GM12878 (cell line): ENCODE measurements around the gene EPS8. TPM values are rescaled to one million over a fixed set of nuclear protein-coding genes. Genes with fewer than 3 reads are reported as not detected.
A peak's percentile ranks its signal among the peaks of the same experiment; 100 is the strongest.

Source experiments
- ATAC-seq: fragments of 200-7000 bp; cut with Tn5 transposase; 3 replicates; pipeline ENCODE4 v1.9.1; 2020; ENCODE audit warnings: mild to moderate bottlenecking, moderate library complexity
- BruUV-seq: library from RNA; stranded (reverse); fragments of 400-500 nt; replicated peaks from 2 replicates; lab custom pipeline; 2021; lab: Mats Ljungman, UMichigan
- CTCF ChIA-PET: fragments of 300-600 bp; sonication (Branson Sonifier 250); formaldehyde crosslinking; extraction: SDS; loops from one replicate; lab custom pipeline; 2021; ENCODE audit warnings: inconsistent platforms; lab: Yijun Ruan, JAX
- POLR2A ChIA-PET: fragments of 350-600 bp; formaldehyde crosslinking; extraction: SDS; loops from one replicate; lab custom pipeline; 2021; ENCODE audit warnings: inconsistent platforms; lab: Charles Lee
- RAD21 ChIA-PET: fragments of 300-600 bp; sonication (Branson Sonifier 250); formaldehyde crosslinking; loops from one replicate; lab custom pipeline; 2023; ENCODE audit warnings: antibody characterized with exemption; ENCODE audit not compliant: unreplicated experiment; lab: Charles Lee
- SMC1A ChIA-PET: fragments of 300-600 bp; sonication (Branson Sonifier 250); formaldehyde crosslinking; loops from one replicate; lab custom pipeline; 2023; ENCODE audit not compliant: unreplicated experiment, uncharacterized antibody; lab: Charles Lee
- DNase-seq: peaks from one replicate; pipeline ENCODE4 v3.0.0-alpha.2; 2011; ENCODE audit warnings: low read depth, low spot score
- FAIRE-seq: peaks from 3 replicates; lab custom pipeline; 2011; peaks lifted over from hg19 to GRCh38; lab: Jason Lieb, UNC
- H2AFZ ChIP-seq: 2 replicates; pipeline ENCODE4 v1.6.0; 2011; ENCODE audit warnings: low read depth, low read length, control low read depth; ENCODE audit not compliant: control insufficient read depth
- H3K27ac ChIP-seq: 2 replicates; pipeline ENCODE4 v1.5.1; 2011; ENCODE audit warnings: control low read depth; ENCODE audit not compliant: control insufficient read depth, insufficient read depth
- H3K27me3 ChIP-seq, 2 experiments: replicated peaks in 1 of 2; 2 replicates each; pipeline versions ENCODE4 v1.6.0 to v1.6.1; 2011; ENCODE audit warnings: low read length in 1 of 2; ENCODE audit not compliant: control insufficient read depth in 2 of 2, insufficient read depth in 2 of 2
- H3K36me3 ChIP-seq, 2 experiments: 2 replicates each; pipeline ENCODE4 v1.5.1; 2011; ENCODE audit warnings: low read length in 1 of 2; ENCODE audit not compliant: control insufficient read depth in 2 of 2, insufficient read depth in 2 of 2
- H3K4me1 ChIP-seq: 2 replicates; pipeline ENCODE4 v1.6.1; 2011; ENCODE audit warnings: mild to moderate bottlenecking, low read length, moderate library complexity, mixed read lengths; ENCODE audit not compliant: control insufficient read depth, insufficient read depth
- H3K4me2 ChIP-seq: 2 replicates; pipeline ENCODE4 v1.6.0; 2011; ENCODE audit warnings: control low read depth; ENCODE audit not compliant: control insufficient read depth, insufficient read depth
- H3K4me3 ChIP-seq: fragments of 200-600 bp; sonication (generic); 2 replicates; pipeline ENCODE4 v1.5.1; 2016
- H3K79me2 ChIP-seq: 2 replicates; pipeline ENCODE4 v1.6.0; 2011; ENCODE audit warnings: low read length; ENCODE audit not compliant: control insufficient read depth, insufficient read depth
- H3K9ac ChIP-seq: 2 replicates; pipeline ENCODE4 v1.8.0; 2011; ENCODE audit warnings: low read length, control low read depth, mixed read lengths; ENCODE audit not compliant: control insufficient read depth, insufficient read depth
- H3K9me3 ChIP-seq: replicated peaks from 3 replicates; pipeline ENCODE4 v1.5.1; 2011; ENCODE audit warnings: mild to moderate bottlenecking, low read length; ENCODE audit not compliant: control insufficient read depth, insufficient read depth
- H4K20me1 ChIP-seq: 2 replicates; pipeline ENCODE4 v1.6.0; 2011; ENCODE audit not compliant: control insufficient read depth, insufficient read depth
- CTCF ChIP-seq, 3 experiments: IDR thresholded peaks in 2 of 3; conservative IDR thresholded peaks in 1 of 3; 2 replicates each; pipeline ENCODE4 v1.5.1; 2011; ENCODE audit warnings: low read depth in 3 of 3, low read length in 3 of 3, mild to moderate bottlenecking in 3 of 3, control low read depth in 2 of 3, moderate library complexity in 2 of 3, inconsistent platforms in 1 of 3, mixed read lengths in 1 of 3; ENCODE audit not compliant: control insufficient read depth in 2 of 3, insufficient read depth in 1 of 3; ENCODE audit errors: extremely low read depth in 1 of 3
- EED ChIP-seq: sonication (generic); IDR thresholded peaks from 2 replicates; pipeline ENCODE4 v1.6.1; 2016; ENCODE audit warnings: antibody characterized with exemption, low read depth
- FOS ChIP-seq: IDR thresholded peaks from 3 replicates; pipeline ENCODE4 v1.6.1; 2011; ENCODE audit warnings: borderline replicate concordance; ENCODE audit not compliant: insufficient read length; ENCODE audit errors: extremely low read depth
- FOXM1 ChIP-seq: IDR thresholded peaks from 2 replicates; pipeline ENCODE4 v1.6.1; 2012; ENCODE audit warnings: low read depth, mild to moderate bottlenecking, inconsistent platforms, low read length, moderate library complexity
- NR2C1 ChIP-seq: fragments of 450-650 bp; IDR thresholded peaks from 2 replicates; pipeline ENCODE4 v1.6.1; 2017; ENCODE audit warnings: antibody characterized with exemption, mild to moderate bottlenecking, moderate library complexity
- NR2F1 ChIP-seq: fragments of 450-650 bp; conservative IDR thresholded peaks from 2 replicates; pipeline ENCODE4 v1.6.1; 2017; ENCODE audit warnings: mild to moderate bottlenecking
- RAD21 ChIP-seq: IDR thresholded peaks from 2 replicates; pipeline ENCODE4 v1.6.1; 2011; ENCODE audit warnings: mild to moderate bottlenecking, low read depth, low read length, moderate library complexity; ENCODE audit not compliant: insufficient read depth
- RELB ChIP-seq: fragments of 450-650 bp; IDR thresholded peaks from 2 replicates; pipeline ENCODE4 v1.6.1; 2017; ENCODE audit warnings: low read depth, mild to moderate bottlenecking, moderate library complexity
- SMC3 ChIP-seq: IDR thresholded peaks from 2 replicates; pipeline ENCODE4 v1.6.1; 2011; ENCODE audit warnings: low read length, improper control_type of control experiment, borderline replicate concordance
- WGBS: methylation state at CpG from one replicate; pipeline ENCODE4 v1.1.6; 2016; ENCODE audit warnings: low lambda C conversion rate; ENCODE audit not compliant: insufficient replicate concordance, insufficient coverage; ENCODE audit errors: missing lambda C conversion rate; 5-methylcytosine and 5-hydroxymethylcytosine counted together
- in situ Hi-C: fragments of 300-500 bp; cut with MboI; formaldehyde crosslinking; loops from 9 replicates; pipeline ENCODE4 v1.14.3; 2018; ENCODE audit warnings: mixed read lengths
- intact Hi-C: fragments of 100-400 bp; cut with micrococcal nuclease; formaldehyde crosslinking; loops from one replicate; pipeline ENCODE4 v1.14.2; 2022; ENCODE audit not compliant: unreplicated experiment
- polyA plus RNA-seq, 11 experiments: library from polyadenylated mRNA; depleted of rRNA in 4 of 11; unstranded in 6 of 11; stranded (reverse) in 5 of 11; fragments of >200 nt; fragmentation: Nextera tagmentation in 4 of 11; fragmentation: Illumina TruSeq in 1 of 11; extraction: Ambion mirVana in 4 of 11; extraction: Trizol in 1 of 11; gene quantifications; 1 replicate in 1 of 11; 2 replicates in 10 of 11; pipeline versions ENCODE4 v1.2.1 to v1.2.3, GENCODE V29; 2011 to 2016; ENCODE audit warnings: inconsistent platforms in 2 of 11, missing spikeins in 2 of 11, low read depth in 1 of 11
- total RNA-seq, 4 experiments: library from RNA; depleted of rRNA in 3 of 4; stranded (reverse); fragments of >200 nt in 3 of 4; fragmentation: Illumina TruSeq in 1 of 4; extraction: Trizol in 1 of 4; gene quantifications; 2 replicates each; pipeline versions ENCODE4 v1.2.1 to v1.2.3, GENCODE V29; 2013 to 2021
- TF ChIP-seq, protein P1 (sequence below): IDR thresholded peaks from 2 replicates; pipeline ENCODE4 v1.6.1; 2012; ENCODE audit warnings: low read depth, low read length, improper control_type of control experiment

The EPS8 gene
- total and polyA plus RNA-seq, 10 of the 15 experiments (the other 5 are each of a cell fraction or from before 2014, with no cell fraction given): 1.3 to 127 (median 3.4) TPM

DNA sequence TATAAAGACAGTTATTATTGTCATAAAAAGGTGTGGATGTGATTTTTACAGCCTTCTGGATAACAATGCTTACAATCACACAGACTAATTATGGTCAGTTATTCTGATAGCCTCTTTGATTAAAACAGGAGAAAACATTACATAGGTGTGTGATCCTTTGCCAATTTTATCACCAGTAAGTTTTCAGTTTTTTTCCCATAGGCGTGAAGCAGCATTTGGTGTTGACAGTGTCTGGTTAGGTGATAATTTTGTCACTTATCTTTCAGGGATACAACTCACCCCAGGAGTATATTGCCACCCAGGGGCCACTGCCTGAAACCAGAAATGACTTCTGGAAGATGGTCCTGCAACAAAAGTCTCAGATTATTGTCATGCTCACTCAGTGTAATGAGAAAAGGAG lies 208.8 kb downstream of the EPS8 start:
- Histone ChIP-seq H3K9ac (no peak overlapping the region), H3K79me2 (no peaks in the 10 kb centered on the region), H2AFZ (peak overlapping the region; percentile 1; the same call in 1 of the 2 replicates), H3K4me2 (no peak overlapping the region), H3K27me3 (no peaks in the 10 kb centered on the region), H4K20me1 (no peaks in the 10 kb centered on the region)
- POLR2A ChIA-PET: interaction anchor here (1.2 to 1.8 kb wide), 2 partner anchors 10 to 45 kb away, joined by 5 to 7 read pairs; no protein-coding TSS in a partner anchor
- CTCF ChIA-PET: interaction anchor here (1.9 to 19.0 kb wide), 3 partner anchors 13 to 49 kb away, joined by 6 to 1078 read pairs (median 6); no protein-coding TSS in a partner anchor
- SMC1A ChIA-PET: interaction anchor here (0.9 to 12.5 kb wide), 4 partner anchors 11 to 49 kb away, joined by 3 to 853 read pairs (median 21); no protein-coding TSS in a partner anchor
- WGBS: 41% methylated on average over 1 of the region's 1 CpG
- intact Hi-C loops: loop anchor here (1.0 kb wide), 1 partner anchor 48 kb away; no protein-coding TSS in a partner anchor
- no peak for FAIRE-seq
- peak in 2 of 3 experiments; percentile 33 to 52; a peak in 3 of 6 replicates for TF ChIP-seq CTCF (IDR thresholded peaks at IDR 0.05 in 2 of 3, conservative IDR thresholded peaks at IDR 0.05 in 1 of 3; ENCODE audit: control insufficient read depth in 2 of 3, extremely low read depth in 1 of 3, insufficient read depth in 1 of 3, low read depth in 3 of 3, low read length in 3 of 3)
- TF ChIP-seq RELB: 0 out of 2 replicates have a peak, but pooled peaks have one; percentile 23
- TF ChIP-seq, protein P1, sequence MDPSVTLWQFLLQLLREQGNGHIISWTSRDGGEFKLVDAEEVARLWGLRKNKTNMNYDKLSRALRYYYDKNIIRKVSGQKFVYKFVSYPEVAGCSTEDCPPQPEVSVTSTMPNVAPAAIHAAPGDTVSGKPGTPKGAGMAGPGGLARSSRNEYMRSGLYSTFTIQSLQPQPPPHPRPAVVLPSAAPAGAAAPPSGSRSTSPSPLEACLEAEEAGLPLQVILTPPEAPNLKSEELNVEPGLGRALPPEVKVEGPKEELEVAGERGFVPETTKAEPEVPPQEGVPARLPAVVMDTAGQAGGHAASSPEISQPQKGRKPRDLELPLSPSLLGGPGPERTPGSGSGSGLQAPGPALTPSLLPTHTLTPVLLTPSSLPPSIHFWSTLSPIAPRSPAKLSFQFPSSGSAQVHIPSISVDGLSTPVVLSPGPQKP: no peak
- peak; percentile 47; the same call in 1 of the 2 replicates for TF ChIP-seq SMC3
- TF ChIP-seq NR2C1: no peak
- no peak for TF ChIP-seq FOXM1
- TF ChIP-seq FOS: no peak
- no peak for TF ChIP-seq EED
- 0 out of 2 replicates have a peak, but pooled peaks have one; percentile 33 for TF ChIP-seq NR2F1
- TF ChIP-seq RAD21: peak; percentile 65
- TF ChIP-seq, all 136 proteins: peak for 5
- H3K27ac ChIP-seq: no peak overlapping the region
- in situ Hi-C loops: no loop called here
- DNase-seq (no peak), ATAC-seq (peak; percentile 55)
- no peaks in the 10 kb centered on the region for H3K36me3 ChIP-seq
- no TSS peak for BruUV-seq
- no peak overlapping the region for H3K4me3 ChIP-seq
- RAD21 ChIA-PET: interaction anchor here (0.9 to 3.7 kb wide), 4 partner anchors 10 to 48 kb away, joined by 3 to 50 read pairs (median 16); no protein-coding TSS in a partner anchor
- H3K9me3 ChIP-seq: peaks cover 1% of the 10 kb centered on the region; the same call in 2 of the 3 replicates
- H3K4me1 ChIP-seq: no peaks in the 10 kb centered on the region
